ENCODE measurements around the gene TMEM163. TPM values are rescaled to one million over a fixed set of nuclear protein-coding genes. Genes with fewer than 3 reads are reported as not detected.

Gene TMEM163
- total RNA-seq, 2 donors from 2014 or later: 0.55 to 23.1 TPM

DNA sequence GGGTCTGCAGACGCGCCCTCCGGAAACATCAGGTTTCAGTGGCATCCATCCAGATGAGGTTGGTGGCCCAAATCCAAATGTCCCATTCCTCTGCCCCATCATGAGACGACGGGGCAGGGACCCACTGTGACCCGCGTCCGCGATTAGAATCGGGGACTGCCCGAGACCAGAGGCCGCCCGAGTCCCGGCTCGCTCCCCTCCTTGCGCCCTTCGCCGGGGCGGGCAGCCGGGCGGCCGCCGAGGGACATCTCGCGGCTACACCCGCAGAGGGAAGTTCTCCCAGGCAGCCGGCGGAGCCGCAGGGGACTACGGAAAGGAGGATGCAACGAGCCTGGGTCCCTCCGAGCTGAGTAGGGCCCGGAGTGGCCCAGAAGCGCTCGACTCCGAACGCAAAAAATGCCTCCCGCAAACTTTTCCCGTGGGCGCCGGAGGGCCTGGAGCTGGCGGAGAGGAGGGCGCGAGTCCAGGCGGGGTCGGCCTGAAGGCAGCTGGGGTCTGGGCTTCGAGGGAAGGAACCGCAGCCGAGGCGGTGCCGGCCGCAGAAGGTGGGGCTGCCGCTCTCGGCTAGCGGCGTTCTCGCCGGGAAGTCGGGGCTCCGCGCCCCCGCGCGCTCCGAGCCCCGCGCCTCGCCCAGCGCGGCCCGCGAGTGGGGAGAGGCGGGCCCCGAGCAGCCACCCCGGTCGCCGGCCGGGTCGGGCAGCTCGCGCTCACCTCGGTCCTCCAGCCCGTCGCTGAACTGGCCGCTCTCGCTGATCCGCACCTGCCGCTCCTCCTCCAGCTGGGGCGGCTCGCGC, 580 bp downstream of the TMEM163 start:
- Histone ChIP-seq H3K9me3 (no peaks in the 10 kb centered on the region), H3K4me3 (peak overlapping the region; percentile 14 to 38), H3K27me3 (replicated peaks; ENCODE audit: insufficient read depth) (peaks cover 7% of the 10 kb centered on the region), H3K4me1 (replicated peaks) (peaks cover 5% of the 10 kb centered on the region), H3K27ac (no peak overlapping the region), H3K36me3 (no peaks in the 10 kb centered on the region)
- DNase-seq (ENCODE audit: low spot score): no peak
- WGBS: 2% methylated on average over 85 of the region's 91 CpGs
- intact Hi-C loops (cut with DNase I): no loop called here
- no peak for TF ChIP-seq POLR2AphosphoS5 (IDR thresholded peaks at IDR 0.05)
- no peak for TF ChIP-seq POLR2A (IDR thresholded peaks at IDR 0.05)
- TF ChIP-seq, protein P1, sequence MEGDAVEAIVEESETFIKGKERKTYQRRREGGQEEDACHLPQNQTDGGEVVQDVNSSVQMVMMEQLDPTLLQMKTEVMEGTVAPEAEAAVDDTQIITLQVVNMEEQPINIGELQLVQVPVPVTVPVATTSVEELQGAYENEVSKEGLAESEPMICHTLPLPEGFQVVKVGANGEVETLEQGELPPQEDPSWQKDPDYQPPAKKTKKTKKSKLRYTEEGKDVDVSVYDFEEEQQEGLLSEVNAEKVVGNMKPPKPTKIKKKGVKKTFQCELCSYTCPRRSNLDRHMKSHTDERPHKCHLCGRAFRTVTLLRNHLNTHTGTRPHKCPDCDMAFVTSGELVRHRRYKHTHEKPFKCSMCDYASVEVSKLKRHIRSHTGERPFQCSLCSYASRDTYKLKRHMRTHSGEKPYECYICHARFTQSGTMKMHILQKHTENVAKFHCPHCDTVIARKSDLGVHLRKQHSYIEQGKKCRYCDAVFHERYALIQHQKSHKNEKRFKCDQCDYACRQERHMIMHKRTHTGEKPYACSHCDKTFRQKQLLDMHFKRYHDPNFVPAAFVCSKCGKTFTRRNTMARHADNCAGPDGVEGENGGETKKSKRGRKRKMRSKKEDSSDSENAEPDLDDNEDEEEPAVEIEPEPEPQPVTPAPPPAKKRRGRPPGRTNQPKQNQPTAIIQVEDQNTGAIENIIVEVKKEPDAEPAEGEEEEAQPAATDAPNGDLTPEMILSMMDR (IDR thresholded peaks at IDR 0.05): no peak

GRCh38 chr2:134717286-134718022, 1.3 kb downstream of the TMEM163 start:
- Histone ChIP-seq H3K4me1 (replicated peaks) (peaks cover 5% of the 10 kb centered on the region), H3K9me3 (no peaks in the 10 kb centered on the region), H3K27me3 (replicated peaks; ENCODE audit: insufficient read depth) (peaks cover 7% of the 10 kb centered on the region), H3K27ac (no peak overlapping the region), H3K4me3 (no peak overlapping the region), H3K36me3 (no peaks in the 10 kb centered on the region)
- WGBS: 14% methylated on average over 24 of the region's 24 CpGs
- TF ChIP-seq, protein P1 (IDR thresholded peaks at IDR 0.05): no peak
- no peak for TF ChIP-seq POLR2A (IDR thresholded peaks at IDR 0.05)
- no peak for TF ChIP-seq POLR2AphosphoS5 (IDR thresholded peaks at IDR 0.05)
- DNase-seq (ENCODE audit: low spot score): no peak
- intact Hi-C loops (cut with DNase I): no loop called here

DNA sequence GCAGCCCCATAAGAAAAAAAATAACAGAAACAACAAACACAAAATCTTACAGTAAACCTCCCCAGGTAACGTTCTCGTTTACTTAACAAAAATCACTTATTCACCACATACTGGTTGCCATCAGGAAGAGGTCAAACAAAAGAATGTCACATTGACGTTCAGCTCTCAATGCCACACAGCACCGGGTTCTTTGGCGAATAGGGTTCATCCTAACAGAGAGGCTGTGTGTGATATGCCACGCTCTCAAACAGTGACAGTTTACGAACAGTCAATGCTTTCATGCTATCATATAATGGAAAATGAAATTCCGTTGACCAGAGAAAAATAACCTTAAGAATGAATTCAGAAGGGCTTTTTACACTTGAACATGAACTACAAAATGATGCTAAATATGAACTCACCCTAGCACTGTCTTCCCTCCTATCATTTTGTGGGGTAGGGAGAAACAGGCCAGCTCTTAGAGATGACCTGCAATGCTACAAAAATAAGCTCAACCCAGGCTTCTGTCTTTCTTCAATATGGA, 2.0 kb downstream of the TMEM163 start:
- no peak overlapping the region for H3K4me3 ChIP-seq
- no peak for DNase-seq (ENCODE audit: low spot score)
- no peaks in the 10 kb centered on the region for H3K9me3 ChIP-seq
- WGBS: 63% methylated on average over 8 of the region's 8 CpGs
- TF ChIP-seq POLR2AphosphoS5 (IDR thresholded peaks at IDR 0.05) (no peak), POLR2A (IDR thresholded peaks at IDR 0.05) (no peak)
- TF ChIP-seq, protein P1 (IDR thresholded peaks at IDR 0.05): no peak
- peaks cover 5% of the 10 kb centered on the region for H3K4me1 ChIP-seq (replicated peaks)
- no peaks in the 10 kb centered on the region for H3K36me3 ChIP-seq
- peaks cover 7% of the 10 kb centered on the region for H3K27me3 ChIP-seq (replicated peaks; ENCODE audit: insufficient read depth)
- intact Hi-C loops (cut with DNase I): no loop called here
- H3K27ac ChIP-seq: no peak overlapping the region

- H3K27ac ChIP-seq: no peak overlapping the region
- DNase-seq (ENCODE audit: low spot score): no peak
- no peaks in the 10 kb centered on the region for H3K36me3 ChIP-seq
- 78% methylated on average over 4 of the region's 4 CpGs for WGBS
- no peak overlapping the region for H3K4me3 ChIP-seq
- peaks cover 5% of the 10 kb centered on the region for H3K4me1 ChIP-seq (replicated peaks)
- no peak for TF ChIP-seq POLR2A (IDR thresholded peaks at IDR 0.05)
- no peak for TF ChIP-seq POLR2AphosphoS5 (IDR thresholded peaks at IDR 0.05)
- TF ChIP-seq, protein P1 (IDR thresholded peaks at IDR 0.05): no peak
- H3K27me3 ChIP-seq (replicated peaks; ENCODE audit: insufficient read depth): peaks cover 7% of the 10 kb centered on the region
- intact Hi-C loops (cut with DNase I): no loop called here
- H3K9me3 ChIP-seq: no peaks in the 10 kb centered on the region
Observed at GRCh38 chr2:134715932-134716643, 2.7 kb downstream of the TMEM163 start.
